Stimulated activated naive CD4-positive, alpha-beta T cell treated with Interleukin-2 at 50 U/mL for 16 hours (primary cell): ENCODE measurements around the gene E2F1.
"Not testable (repeated sequence)": the region's sequence is repeated elsewhere in the genome, so short reads cannot be mapped to it uniquely, and the experiment has no call there.

Experiments used
- DNase-seq: peaks from one replicate; lab custom pipeline; 2025; lab: John Stamatoyannopoulos, UW

E2F1 gene

GRCh38 chr20:33640287-33640686 is 45.9 kb downstream of the E2F1 start:
- no peak for DNase-seq

DNA sequence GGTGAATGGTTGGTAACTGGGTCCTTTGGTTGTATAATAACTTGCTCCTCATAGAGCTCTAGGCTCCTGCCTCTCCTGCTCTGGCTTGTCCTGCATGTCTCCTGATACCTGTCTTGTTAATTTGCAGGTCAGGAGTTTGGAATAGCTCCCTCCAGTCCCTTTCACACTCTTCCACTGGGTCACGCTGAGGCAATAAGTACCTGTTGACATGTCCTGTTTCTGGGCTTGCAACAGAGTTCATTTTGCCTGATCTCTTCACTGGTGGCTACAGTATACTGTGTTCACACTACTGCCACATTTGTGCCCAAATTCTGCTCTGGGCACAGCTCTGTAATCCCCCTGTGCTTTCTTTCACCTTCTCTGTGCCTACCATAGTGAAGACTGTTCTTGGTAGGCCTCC is 49.4 kb downstream of the E2F1 start:
- no peak for DNase-seq

- no peak for DNase-seq
These were observed 50.8 kb downstream of the E2F1 start for GRCh38 chr20:33635341-33635740.

- not testable (repeated sequence) for DNase-seq
These were observed 54.3 kb downstream of the E2F1 start for GRCh38 chr20:33631910-33632309.

GRCh38 chr20:33630507-33630906 is 55.7 kb downstream of the E2F1 start:
- DNase-seq = no peak

DNA sequence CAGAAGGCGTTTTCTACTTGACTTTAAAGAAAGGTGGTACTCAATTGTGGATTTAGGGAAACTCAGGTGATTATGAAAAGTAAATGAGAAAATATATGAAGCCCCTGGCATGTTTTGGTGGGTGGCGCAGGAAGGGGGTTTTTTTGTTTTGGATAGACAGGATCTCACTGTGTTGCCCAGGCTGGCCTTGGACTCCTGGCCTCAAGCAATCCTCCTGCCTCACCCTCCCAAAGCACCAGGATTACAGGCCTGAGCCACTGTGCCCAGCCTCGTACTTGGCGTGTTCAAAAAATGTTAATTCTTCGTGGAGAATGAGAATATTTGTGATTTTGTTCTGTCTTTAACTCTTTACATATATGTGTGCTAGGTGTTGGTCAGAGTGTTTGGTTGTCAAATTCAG is 56.2 kb downstream of the E2F1 start:
- no peak for DNase-seq

DNA sequence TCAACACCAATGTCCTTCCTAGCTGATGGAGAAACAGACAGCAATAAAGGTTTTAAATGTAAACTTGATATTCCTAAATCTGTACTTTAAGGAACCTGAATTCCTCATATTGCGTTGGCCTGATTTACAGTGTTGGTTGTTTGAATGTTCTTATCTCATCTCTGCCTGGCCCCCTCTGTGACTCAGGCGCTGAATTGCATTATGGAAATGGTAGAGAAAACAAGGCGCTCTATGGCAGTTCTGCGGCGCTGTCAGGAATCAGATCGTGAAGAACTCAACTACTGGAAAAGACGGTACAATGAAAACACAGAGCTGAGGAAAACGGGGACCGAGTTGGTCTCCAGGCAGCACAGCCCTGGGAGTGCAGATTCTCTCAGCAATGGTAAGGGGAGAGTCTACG is 56.7 kb downstream of the E2F1 start:
- DNase-seq = no peak

- no peak for DNase-seq
These were observed 58.5 kb downstream of the E2F1 start for GRCh38 chr20:33627577-33628216.

DNA sequence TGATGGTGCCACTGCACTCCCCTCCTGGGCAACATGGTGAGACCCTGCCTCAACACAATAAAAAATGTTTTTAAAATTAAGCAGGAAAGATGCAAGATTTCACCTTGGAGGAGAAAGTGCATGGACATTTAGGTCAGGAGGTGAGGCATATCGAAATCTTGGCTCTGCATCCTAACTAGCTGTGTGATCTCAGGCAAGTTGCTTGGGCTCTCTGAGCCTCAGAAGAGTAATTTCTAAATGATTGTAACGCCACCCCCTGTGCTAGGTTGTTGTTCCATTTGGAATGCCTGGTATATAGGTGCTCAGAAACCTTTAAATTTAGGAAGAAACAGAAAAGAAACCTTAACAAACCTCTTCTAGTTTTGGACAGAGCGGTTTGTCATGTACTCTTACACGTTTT is 60.0 kb downstream of the E2F1 start:
- no peak for DNase-seq
